NK-92 (cell line): Measurements from ENCODE around the gene KCNT1.

Experiments
- DNase-seq: peaks from one replicate; lab custom pipeline; 2025; ENCODE audit not compliant: unreplicated experiment; lab: John Stamatoyannopoulos, UW

Gene KCNT1

GRCh38 chr9:135744333-135745070 lies 42.5 kb downstream of the KCNT1 start:
- DNase-seq, result no peak

DNA sequence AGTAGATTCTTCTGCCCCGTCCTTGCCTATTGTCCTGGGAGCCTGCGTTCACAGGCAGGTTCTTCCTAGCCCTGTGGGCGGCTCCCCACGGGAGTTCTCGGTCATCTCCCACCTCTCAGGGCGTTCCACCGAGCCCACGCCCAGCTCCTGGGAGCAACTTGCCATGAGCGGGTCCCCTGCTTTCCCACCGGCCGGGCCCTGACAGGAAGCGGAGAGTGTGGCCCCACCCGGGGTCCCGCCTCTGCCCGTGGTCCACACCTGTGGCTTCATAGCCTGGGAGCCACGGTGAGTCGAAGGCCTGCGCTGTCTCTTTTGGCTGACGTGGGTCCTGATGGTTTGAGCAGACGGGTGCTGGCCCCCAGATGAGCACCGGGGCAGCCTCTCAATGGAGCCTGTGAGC lies 43.2 kb downstream of the KCNT1 start:
- DNase-seq, result no peak

DNA sequence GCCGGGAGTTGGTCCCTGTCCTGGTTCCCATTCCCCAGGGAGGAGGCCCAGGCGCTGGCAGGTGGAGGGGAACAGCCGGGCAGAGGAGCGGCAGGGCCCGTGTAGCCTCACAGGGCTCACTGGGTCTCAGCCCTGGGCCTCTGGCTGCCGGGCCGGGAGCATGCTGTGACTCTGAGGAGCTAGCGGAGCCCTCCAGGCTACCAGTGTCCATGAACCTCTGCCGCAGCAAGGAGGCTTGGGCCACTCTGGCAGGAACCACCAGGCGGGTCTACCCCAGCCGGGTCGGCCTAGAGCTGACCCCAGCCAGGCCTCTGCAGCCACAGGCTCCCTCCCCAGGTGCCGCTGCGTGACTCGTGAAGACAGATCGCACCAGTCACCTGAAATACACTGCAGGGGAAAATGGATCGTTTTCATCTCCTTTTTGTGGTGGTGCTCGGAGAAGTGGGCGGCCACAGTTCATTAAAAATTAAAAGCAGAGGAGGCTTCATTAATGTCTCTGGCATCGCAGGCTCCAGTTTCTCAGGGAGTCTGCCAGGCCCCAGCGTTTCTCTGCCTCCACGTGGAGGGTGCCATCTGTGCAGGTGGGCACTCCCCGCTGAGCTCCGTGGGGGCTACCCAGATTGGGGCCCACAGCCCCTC lies 43.8 kb downstream of the KCNT1 start:
- DNase-seq, result no peak

DNA sequence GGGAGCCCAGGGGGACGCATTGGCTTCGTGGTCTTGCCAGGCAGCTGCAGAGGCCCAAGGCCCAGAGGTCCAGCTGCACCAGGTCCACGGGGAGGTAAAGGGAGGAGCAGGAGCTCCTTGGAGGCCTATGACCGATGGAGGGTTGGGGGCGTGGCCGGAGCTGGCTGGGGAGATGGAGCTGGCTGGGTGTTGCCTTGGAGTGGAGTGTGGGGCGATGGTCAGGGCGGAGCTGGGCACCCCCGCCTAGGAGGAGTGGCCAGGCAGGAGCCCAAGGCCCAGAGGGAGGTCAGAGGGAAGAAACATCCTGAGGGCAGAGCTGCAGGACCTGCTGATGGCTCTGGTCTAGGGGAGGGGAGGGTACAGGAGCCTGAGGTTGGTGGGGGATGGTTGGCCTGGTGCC lies 44.6 kb downstream of the KCNT1 start:
- no peak for DNase-seq

DNA sequence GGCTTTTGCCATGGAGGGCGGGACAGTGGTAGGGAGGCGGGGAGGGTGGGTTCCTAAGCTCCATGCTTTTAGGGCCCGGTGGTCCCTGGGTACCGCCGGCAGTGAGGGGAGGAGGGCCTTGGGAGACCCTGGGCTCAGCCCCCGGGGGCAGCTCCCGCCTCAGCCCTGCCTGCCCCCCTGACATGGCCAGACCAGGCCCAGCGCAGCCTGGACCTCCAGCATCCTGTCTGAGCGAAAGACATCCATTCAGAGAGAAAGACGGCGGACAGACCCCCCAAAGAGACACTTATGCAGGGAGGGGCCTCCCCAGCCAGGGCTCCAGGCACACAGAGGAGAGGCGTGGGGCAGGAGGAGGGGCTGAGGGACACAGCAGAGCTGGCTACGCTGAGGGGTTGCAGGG lies 45.3 kb downstream of the KCNT1 start:
- DNase-seq, result no peak

GRCh38 chr9:135748676-135749075 lies 46.7 kb downstream of the KCNT1 start:
- no peak for DNase-seq

DNA sequence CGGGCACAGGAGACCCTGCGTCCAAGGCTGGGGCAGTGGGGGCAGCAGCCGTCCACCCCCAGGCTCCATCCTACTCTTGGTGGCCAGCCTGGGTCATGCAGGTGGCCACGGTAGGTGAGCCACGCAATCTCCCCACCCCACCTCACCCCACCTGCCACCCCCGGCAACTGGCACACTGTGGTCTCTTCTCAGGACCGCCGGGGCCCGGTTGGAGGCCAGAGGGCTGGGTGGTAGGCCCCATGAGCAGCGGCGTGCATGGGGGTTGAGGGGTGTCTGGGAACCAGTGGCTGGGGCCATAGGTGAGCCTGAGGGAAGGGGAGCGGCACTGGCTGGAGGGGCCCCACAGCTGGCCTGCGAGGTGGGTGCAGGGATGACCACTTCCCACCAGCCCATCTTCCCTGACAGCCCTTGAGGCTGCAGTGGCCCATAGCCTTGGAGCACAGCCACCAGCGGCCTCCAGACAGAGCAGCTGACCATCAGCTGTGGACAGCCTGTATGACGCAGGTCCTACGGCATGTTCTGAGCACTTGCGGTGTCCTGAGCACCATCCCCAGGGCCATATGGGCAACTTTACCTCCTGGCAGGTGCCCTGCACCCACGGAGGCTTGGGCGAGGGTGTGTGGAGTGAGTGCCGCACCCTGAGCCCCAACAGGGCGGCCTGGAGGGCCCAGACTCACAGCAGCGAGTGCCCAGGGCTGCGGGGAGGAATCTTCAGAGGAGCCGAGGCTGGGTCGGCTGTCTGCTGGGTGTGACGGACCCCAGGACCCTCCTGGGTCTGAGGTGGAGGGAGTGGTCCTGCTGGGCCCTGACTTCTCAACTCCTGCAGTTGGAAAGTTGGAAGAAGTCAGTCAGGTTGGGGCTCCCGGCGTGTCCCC lies 47.4 kb downstream of the KCNT1 start:
- DNase-seq, result no peak

- DNase-seq, result no peak
Measured at GRCh38 chr9:135750786-135751185, 48.8 kb downstream of the KCNT1 start.

GRCh38 chr9:135751501-135751900 lies 49.5 kb downstream of the KCNT1 start:
- DNase-seq, result no peak

DNA sequence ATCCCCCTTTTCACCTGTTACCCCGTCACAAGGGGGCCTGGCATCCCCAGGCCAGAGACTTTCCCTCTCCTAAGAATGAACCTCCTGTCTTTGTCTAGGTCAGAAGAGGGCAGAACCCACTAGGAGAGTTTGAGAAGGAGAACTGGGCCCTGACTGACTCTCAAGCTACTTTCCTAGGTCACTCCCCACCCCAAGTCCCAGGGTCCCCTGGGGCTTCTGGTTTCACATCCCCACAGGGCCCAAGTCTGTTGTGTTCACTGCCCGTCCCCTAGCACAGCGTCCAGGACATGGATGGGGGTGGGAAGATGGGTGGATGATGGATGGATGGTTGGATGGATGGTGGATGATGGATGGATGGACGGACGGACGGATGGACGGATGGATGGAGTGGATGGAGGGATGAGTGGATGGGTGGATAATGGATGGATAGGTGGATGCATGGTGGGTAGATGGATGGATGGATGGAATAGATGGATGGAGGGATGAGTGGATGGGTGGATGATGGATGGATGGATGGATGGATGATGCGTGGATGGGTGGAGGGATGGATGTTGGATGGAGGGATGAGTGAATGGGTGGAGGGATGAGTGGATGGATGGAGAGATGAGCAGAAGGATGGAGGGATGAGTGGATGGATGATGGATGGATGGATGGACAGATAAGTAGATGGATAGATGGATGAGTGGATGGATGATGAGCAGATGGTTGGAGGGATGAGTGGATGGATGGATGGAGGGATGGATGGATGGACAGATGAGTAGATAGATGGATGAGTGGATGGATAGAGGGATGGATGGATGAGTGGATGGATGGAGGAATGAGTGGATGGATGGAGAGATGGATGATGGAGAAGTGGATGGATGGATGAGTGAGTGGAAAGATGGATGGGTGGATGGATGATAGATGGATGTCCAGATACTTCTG lies 50.6 kb downstream of the KCNT1 start:
- DNase-seq, result no peak

GRCh38 chr9:135753391-135754105 lies 51.6 kb downstream of the KCNT1 start:
- no peak for DNase-seq

- no peak for DNase-seq
Measured at GRCh38 chr9:135756576-135756975, 54.6 kb downstream of the KCNT1 start.

DNA sequence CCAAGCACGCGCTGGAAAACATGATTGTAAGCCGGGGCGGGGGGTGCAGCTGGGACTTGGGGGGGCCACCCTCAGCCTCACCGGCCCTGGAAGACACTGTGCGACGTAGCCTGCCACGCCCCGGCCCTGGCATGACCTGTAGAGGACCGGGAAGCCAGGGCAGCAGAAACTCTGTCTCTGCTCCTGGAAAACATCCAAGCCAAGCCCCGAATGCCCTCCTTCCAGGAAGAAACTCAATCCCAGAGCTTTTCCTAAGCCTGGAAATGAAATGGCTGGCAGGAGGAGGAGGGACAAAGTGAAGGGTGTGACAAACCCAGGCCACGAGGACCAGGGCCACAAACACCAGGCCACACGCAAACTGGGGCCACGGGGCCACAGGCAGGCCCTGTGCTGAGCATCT lies 55.4 kb downstream of the KCNT1 start:
- no peak for DNase-seq

- no peak for DNase-seq
Measured at GRCh38 chr9:135758056-135758455, 56.1 kb downstream of the KCNT1 start.

DNA sequence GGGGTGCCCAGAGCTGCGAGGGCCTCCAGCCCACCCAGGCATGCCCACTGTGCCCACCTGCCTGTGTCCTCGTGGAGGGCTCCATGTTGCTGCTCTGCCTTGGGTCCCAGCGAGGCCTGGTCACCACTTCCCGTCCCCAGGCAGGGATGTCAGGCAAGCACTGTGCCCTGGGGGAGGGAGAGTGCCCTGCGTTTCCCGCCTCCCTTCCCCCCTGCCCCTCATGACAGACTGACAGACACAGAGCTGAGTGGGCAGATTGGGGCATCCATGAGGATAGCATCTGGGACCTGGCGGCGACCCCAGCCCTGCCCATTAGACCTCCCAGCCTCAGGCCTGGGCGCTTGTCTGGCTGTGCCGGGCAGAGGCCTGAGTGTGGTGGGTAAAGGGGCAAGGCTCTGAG lies 56.9 kb downstream of the KCNT1 start:
- no peak for DNase-seq

GRCh38 chr9:135759676-135760300 lies 57.8 kb downstream of the KCNT1 start:
- no peak for DNase-seq

DNA sequence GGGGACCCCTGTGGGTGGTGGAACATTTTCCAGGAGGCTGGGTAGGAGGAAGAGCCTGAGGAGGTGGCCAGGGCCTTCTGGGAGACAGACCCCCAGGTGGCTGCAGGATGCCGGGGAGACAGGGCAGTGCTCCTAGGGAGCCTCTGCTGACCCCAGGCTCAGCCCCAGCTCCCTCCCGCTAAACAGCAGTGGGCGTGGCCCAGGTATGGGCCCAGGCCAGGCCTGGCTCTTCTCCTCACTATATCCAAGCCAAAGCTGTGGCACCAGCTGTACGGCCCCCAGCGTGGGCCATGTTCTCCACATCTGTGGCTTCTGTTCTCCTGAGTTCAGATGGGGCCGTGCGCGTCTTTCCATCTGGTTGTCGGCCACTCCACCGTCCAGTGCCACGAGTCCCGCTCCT lies 58.5 kb downstream of the KCNT1 start:
- DNase-seq, result no peak

DNA sequence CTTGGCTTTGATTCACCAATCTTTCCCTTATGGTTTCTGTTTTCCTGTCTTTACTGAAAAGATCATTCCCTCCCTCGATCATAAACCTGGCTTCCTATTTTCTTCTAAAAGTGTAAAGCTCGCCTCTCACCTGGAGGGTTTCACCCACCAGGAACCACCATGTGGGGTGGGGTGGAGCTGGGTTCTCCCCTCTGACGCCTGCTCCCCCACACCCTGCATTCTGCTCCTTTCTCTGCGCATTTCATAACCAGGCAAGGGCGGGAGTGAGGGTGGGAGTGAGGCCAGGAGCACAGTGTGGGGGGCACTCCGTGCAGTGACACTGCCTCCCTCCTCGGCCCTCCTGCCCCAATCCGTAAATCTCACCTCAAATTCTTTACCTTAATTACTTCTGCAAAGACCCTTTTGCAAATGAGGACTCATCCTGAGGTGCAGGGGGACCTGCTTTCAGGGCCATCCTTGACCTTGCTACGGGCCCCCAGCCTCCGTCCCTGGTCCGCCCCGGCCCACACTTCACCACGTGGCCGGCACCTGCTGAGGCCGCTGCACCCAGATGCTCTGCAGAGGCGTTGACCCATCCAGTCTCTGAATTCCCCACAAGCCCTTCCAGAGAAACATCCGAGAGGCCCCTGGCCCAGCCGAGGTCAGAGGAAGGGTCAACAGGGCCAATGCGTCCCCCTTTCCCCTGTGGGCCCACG lies 59.3 kb downstream of the KCNT1 start:
- DNase-seq, result no peak

GRCh38 chr9:135761845-135762168 lies 59.8 kb downstream of the KCNT1 start:
- no peak for DNase-seq
